GM23338 (cell line): ENCODE measurements around the gene KLHDC7B. TPM values are rescaled to one million over a fixed set of nuclear protein-coding genes. Genes with fewer than 3 reads are reported as not detected.

ENCODE experiments used
- ATAC-seq: fragments of 200-7000 bp; cut with Tn5 transposase; 3 replicates; pipeline ENCODE4 v1.9.1; 2020
- DNase-seq: peaks from one replicate; pipeline ENCODE4 v3.0.0-alpha.2; 2015; ENCODE audit warnings: low spot score
- H2AFZ ChIP-seq: fragments of 200-600 bp; sonication (generic); 2 replicates; pipeline ENCODE4 v1.8.0; 2016; ENCODE audit warnings: antibody characterized with exemption, mild to moderate bottlenecking, moderate library complexity
- H3F3A ChIP-seq: fragments of 200-600 bp; sonication (generic); replicated peaks from 2 replicates; pipeline ENCODE4 v1.8.0; 2017; ENCODE audit warnings: antibody characterized with exemption, mixed run types, low read depth
- H3K27ac ChIP-seq: fragments of 200-600 bp; sonication (generic); 2 replicates; pipeline ENCODE4 v1.6.1; 2016; ENCODE audit warnings: low read depth
- H3K27me3 ChIP-seq: fragments of 200-600 bp; sonication (generic); 2 replicates; pipeline ENCODE4 v1.8.0; 2016; ENCODE audit warnings: mild to moderate bottlenecking, mixed run types, moderate library complexity; ENCODE audit not compliant: insufficient read depth
- H3K36me3 ChIP-seq: fragments of 200-600 bp; sonication (generic); 2 replicates; pipeline ENCODE4 v1.8.0; 2016; ENCODE audit warnings: mild to moderate bottlenecking; ENCODE audit not compliant: insufficient read depth
- H3K4me1 ChIP-seq: fragments of 200-600 bp; sonication (generic); 2 replicates; pipeline ENCODE4 v1.8.0; 2016; ENCODE audit warnings: mild to moderate bottlenecking, moderate library complexity; ENCODE audit not compliant: insufficient read depth
- H3K4me2 ChIP-seq: fragments of 200-600 bp; sonication (generic); 2 replicates; pipeline ENCODE4 v1.7.1; 2017; ENCODE audit warnings: mixed run types
- H3K4me3 ChIP-seq: fragments of 200-600 bp; sonication (generic); 2 replicates; pipeline ENCODE4 v1.6.1; 2016; ENCODE audit warnings: mixed run types
- H3K79me2 ChIP-seq: fragments of 200-600 bp; sonication (generic); replicated peaks from 2 replicates; pipeline ENCODE4 v1.8.0; 2017; ENCODE audit warnings: mild to moderate bottlenecking; ENCODE audit not compliant: insufficient read depth
- H3K9me2 ChIP-seq: fragments of 200-600 bp; sonication (generic); 2 replicates; pipeline ENCODE4 v1.8.0; 2017; ENCODE audit not compliant: insufficient read depth
- H4K20me1 ChIP-seq: fragments of 200-600 bp; sonication (generic); replicated peaks from 2 replicates; pipeline ENCODE4 v1.8.0; 2017; ENCODE audit warnings: mild to moderate bottlenecking; ENCODE audit not compliant: insufficient read depth
- H3K27ac Mint-ChIP-seq: 2 replicates; pipeline ENCODE4 v1.8.0; 2020; ENCODE audit warnings: inconsistent platforms, mild to moderate bottlenecking, moderate library complexity, mixed read lengths
- H3K27me3 Mint-ChIP-seq: 3 replicates; pipeline ENCODE4 v1.8.0; 2022; ENCODE audit warnings: low read depth, mild to moderate bottlenecking, moderate library complexity, mixed read lengths, inconsistent platforms; ENCODE audit not compliant: insufficient read depth, poor library complexity
- H3K36me3 Mint-ChIP-seq: 3 replicates; pipeline ENCODE4 v1.8.0; 2021; ENCODE audit warnings: low read depth, mild to moderate bottlenecking, inconsistent platforms, moderate library complexity, mixed read lengths
- H3K4me1 Mint-ChIP-seq: 3 replicates; pipeline ENCODE4 v1.8.0; 2020; ENCODE audit warnings: mild to moderate bottlenecking, inconsistent platforms, mixed read lengths
- H3K4me3 Mint-ChIP-seq: 3 replicates; pipeline ENCODE4 v1.8.0; 2021; ENCODE audit warnings: moderate library complexity, mild to moderate bottlenecking, inconsistent platforms, mixed read lengths
- H3K9me3 Mint-ChIP-seq: 3 replicates; pipeline ENCODE4 v1.8.0; 2020; ENCODE audit warnings: moderate library complexity, mild to moderate bottlenecking, inconsistent platforms, mixed read lengths
- EZH2 ChIP-seq: fragments of 200-600 bp; sonication (generic); IDR thresholded peaks from one replicate; pipeline ENCODE4 v1.8.0; 2017; ENCODE audit warnings: antibody characterized with exemption, mild to moderate bottlenecking, low read depth; ENCODE audit not compliant: unreplicated experiment
- EZH2phosphoT487 ChIP-seq: fragments of 200-600 bp; sonication (generic); IDR thresholded peaks from one replicate; pipeline ENCODE4 v1.8.1; 2018; ENCODE audit warnings: antibody characterized with exemption; ENCODE audit not compliant: unreplicated experiment
- JUNB ChIP-seq: IDR thresholded peaks from one replicate; pipeline ENCODE4 v1.6.1; 2016; ENCODE audit warnings: antibody characterized with exemption; ENCODE audit not compliant: unreplicated experiment
- NANOG ChIP-seq: IDR thresholded peaks from 2 replicates; pipeline ENCODE4 v1.6.1; 2016; ENCODE audit warnings: antibody characterized with exemption, borderline replicate concordance
- polyA plus RNA-seq: library from polyadenylated mRNA; unstranded; fragments of >200 nt; fragmentation: Nextera tagmentation; extraction: Ambion mirVana; gene quantifications from 2 replicates; pipeline ENCODE4 v1.2.1, GENCODE V29; 2016
- total RNA-seq: library from RNA; depleted of rRNA; stranded (reverse); fragments of >200 nt; shearing (Covaris generic); gene quantifications from 2 replicates; pipeline ENCODE4 v1.2.3, GENCODE V29; 2014
- TF ChIP-seq, protein P1 (sequence below): fragments of 250-450 bp; sonication (Bioruptor Pico); IDR thresholded peaks from 2 replicates; pipeline ENCODE4 v1.5.0; 2020; ENCODE audit warnings: mild to moderate bottlenecking, moderate library complexity
- TF ChIP-seq, protein P2 (sequence below): IDR thresholded peaks from one replicate; pipeline ENCODE4 v1.6.1; 2018; ENCODE audit warnings: antibody characterized with exemption; ENCODE audit not compliant: unreplicated experiment
- TF ChIP-seq, protein P3 (sequence below): IDR thresholded peaks from 2 replicates; pipeline ENCODE4 v1.6.1; 2016; ENCODE audit warnings: antibody characterized with exemption
- TF ChIP-seq, protein P4 (sequence below), 2 experiments: fragments of 200-600 bp in 1 of 2; sonication (generic) in 1 of 2; conservative IDR thresholded peaks; 2 replicates each; pipeline versions ENCODE4 v1.5.1 to v1.6.1; 2016 to 2017; ENCODE audit warnings: antibody characterized with exemption in 2 of 2, low read depth in 2 of 2, mild to moderate bottlenecking in 2 of 2, moderate library complexity in 1 of 2

KLHDC7B gene
- total and polyA plus RNA-seq, 2 experiments from 2014 or later = not detected

DNA sequence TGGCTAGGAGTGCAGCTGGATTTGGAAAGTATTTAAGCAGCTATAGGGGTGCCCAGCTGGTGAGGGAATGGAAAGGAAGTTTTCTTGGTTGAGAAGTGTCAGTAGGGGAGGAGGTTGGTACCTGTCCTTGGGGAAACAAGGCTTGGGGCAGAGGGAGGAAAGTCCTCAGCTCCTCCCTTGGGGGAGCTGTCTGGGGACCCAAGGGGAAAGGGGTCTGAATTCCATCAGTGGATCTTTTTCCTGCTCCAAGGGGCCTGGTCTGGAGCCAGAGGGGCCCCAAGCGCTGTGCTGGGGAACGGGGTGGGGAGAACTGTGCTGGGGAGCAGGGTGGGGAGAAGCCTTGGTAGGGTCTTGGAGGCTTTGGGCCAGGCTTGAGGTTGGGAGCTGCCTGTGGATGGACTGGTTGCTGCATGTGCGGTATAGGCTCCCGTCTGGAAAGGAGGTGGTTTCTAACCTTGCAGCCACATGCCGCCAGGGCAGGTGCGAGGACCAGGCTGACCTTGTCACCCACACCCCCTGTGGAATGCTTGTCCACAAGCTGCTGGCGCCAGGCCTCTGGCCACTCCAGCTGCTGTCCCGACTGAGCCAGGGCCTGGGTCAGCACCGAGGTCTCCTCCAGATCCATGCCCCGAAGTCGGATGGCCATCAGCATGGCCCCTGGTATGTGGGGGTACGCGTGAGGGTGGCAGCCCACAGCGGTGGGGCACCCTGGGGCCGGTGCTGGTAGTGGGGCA, 16.9 kb upstream of the KLHDC7B start (continued):
- TF ChIP-seq, protein P1, sequence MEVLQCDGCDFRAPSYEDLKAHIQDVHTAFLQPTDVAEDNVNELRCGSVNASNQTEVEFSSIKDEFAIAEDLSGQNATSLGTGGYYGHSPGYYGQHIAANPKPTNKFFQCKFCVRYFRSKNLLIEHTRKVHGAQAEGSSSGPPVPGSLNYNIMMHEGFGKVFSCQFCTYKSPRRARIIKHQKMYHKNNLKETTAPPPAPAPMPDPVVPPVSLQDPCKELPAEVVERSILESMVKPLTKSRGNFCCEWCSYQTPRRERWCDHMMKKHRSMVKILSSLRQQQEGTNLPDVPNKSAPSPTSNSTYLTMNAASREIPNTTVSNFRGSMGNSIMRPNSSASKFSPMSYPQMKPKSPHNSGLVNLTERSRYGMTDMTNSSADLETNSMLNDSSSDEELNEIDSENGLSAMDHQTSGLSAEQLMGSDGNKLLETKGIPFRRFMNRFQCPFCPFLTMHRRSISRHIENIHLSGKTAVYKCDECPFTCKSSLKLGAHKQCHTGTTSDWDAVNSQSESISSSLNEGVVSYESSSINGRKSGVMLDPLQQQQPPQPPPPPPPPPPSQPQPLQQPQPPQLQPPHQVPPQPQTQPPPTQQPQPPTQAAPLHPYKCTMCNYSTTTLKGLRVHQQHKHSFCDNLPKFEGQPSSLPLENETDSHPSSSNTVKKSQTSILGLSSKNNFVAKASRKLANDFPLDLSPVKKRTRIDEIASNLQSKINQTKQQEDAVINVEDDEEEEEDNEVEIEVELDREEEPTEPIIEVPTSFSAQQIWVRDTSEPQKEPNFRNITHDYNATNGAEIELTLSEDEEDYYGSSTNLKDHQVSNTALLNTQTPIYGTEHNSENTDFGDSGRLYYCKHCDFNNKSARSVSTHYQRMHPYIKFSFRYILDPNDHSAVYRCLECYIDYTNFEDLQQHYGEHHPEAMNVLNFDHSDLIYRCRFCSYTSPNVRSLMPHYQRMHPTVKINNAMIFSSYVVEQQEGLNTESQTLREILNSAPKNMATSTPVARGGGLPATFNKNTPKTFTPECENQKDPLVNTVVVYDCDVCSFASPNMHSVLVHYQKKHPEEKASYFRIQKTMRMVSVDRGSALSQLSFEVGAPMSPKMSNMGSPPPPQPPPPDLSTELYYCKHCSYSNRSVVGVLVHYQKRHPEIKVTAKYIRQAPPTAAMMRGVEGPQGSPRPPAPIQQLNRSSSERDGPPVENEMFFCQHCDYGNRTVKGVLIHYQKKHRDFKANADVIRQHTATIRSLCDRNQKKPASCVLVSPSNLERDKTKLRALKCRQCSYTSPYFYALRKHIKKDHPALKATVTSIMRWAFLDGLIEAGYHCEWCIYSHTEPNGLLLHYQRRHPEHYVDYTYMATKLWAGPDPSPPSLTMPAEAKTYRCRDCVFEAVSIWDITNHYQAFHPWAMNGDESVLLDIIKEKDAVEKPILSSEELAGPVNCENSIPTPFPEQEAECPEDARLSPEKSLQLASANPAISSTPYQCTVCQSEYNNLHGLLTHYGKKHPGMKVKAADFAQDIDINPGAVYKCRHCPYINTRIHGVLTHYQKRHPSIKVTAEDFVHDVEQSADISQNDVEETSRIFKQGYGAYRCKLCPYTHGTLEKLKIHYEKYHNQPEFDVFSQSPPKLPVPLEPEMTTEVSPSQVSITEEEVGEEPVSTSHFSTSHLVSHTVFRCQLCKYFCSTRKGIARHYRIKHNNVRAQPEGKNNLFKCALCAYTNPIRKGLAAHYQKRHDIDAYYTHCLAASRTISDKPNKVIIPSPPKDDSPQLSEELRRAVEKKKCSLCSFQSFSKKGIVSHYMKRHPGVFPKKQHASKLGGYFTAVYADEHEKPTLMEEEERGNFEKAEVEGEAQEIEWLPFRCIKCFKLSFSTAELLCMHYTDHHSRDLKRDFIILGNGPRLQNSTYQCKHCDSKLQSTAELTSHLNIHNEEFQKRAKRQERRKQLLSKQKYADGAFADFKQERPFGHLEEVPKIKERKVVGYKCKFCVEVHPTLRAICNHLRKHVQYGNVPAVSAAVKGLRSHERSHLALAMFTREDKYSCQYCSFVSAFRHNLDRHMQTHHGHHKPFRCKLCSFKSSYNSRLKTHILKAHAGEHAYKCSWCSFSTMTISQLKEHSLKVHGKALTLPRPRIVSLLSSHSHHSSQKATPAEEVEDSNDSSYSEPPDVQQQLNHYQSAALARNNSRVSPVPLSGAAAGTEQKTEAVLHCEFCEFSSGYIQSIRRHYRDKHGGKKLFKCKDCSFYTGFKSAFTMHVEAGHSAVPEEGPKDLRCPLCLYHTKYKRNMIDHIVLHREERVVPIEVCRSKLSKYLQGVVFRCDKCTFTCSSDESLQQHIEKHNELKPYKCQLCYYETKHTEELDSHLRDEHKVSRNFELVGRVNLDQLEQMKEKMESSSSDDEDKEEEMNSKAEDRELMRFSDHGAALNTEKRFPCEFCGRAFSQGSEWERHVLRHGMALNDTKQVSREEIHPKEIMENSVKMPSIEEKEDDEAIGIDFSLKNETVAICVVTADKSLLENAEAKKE (CRISPR knock-in tag) = no peak

DNA sequence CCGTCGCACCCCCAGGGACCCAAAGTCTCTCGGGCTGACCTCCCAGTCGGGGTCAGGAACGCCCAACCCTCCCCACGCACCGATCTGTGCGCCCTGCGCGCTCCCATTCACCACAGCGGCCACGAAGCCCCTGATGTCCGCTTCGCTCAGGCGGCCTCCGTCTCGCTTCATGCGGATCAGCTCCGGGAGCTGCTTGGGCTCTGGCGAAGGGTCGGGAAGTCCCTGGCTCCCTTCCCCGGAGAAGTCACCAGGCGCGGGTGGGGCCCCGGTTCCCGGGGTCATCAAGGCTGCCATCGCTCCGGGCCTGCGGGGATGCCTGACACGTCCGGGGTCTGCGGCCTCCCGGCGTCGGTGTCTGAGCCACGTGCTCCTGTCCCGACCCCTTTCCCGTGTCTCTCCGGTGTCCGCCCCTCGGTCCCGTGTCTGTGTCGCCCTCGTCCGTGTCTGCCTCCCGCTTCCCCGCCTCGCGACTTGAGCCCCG, 16.2 kb upstream of the KLHDC7B start:
- Mint-ChIP-seq H3K4me3 (no peak overlapping the region), H3K36me3 (peaks cover 4% of the 10 kb centered on the region), H3K9me3 (peaks cover 4% of the 10 kb centered on the region; the same call in 2 of the 3 replicates), H3K4me1 (peaks cover 13% of the 10 kb centered on the region), H3K27me3 (peaks cover 76% of the 10 kb centered on the region), H3K27ac (no peak overlapping the region)
- H3K79me2 ChIP-seq = no peaks in the 10 kb centered on the region
- peaks cover 79% of the 10 kb centered on the region for H3K27me3 ChIP-seq
- DNase-seq (peak; percentile 43), ATAC-seq (no peak)
- no peaks in the 10 kb centered on the region for H3K9me2 ChIP-seq
- H3F3A ChIP-seq = peaks cover 1% of the 10 kb centered on the region
- no peak overlapping the region for H3K27ac ChIP-seq
- H3K4me1 ChIP-seq = peaks cover 4% of the 10 kb centered on the region; the same call in 1 of the 2 replicates
- H2AFZ ChIP-seq = no peak overlapping the region
- H3K36me3 ChIP-seq = no peaks in the 10 kb centered on the region
- H3K4me2 ChIP-seq = peak overlapping the region; percentile 87; the same call in 1 of the 2 replicates
- H3K4me3 ChIP-seq = peak overlapping the region; percentile 66; the same call in 1 of the 2 replicates
- TF ChIP-seq, protein P2, sequence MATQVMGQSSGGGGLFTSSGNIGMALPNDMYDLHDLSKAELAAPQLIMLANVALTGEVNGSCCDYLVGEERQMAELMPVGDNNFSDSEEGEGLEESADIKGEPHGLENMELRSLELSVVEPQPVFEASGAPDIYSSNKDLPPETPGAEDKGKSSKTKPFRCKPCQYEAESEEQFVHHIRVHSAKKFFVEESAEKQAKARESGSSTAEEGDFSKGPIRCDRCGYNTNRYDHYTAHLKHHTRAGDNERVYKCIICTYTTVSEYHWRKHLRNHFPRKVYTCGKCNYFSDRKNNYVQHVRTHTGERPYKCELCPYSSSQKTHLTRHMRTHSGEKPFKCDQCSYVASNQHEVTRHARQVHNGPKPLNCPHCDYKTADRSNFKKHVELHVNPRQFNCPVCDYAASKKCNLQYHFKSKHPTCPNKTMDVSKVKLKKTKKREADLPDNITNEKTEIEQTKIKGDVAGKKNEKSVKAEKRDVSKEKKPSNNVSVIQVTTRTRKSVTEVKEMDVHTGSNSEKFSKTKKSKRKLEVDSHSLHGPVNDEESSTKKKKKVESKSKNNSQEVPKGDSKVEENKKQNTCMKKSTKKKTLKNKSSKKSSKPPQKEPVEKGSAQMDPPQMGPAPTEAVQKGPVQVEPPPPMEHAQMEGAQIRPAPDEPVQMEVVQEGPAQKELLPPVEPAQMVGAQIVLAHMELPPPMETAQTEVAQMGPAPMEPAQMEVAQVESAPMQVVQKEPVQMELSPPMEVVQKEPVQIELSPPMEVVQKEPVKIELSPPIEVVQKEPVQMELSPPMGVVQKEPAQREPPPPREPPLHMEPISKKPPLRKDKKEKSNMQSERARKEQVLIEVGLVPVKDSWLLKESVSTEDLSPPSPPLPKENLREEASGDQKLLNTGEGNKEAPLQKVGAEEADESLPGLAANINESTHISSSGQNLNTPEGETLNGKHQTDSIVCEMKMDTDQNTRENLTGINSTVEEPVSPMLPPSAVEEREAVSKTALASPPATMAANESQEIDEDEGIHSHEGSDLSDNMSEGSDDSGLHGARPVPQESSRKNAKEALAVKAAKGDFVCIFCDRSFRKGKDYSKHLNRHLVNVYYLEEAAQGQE = no peak
- TF ChIP-seq, protein P3, sequence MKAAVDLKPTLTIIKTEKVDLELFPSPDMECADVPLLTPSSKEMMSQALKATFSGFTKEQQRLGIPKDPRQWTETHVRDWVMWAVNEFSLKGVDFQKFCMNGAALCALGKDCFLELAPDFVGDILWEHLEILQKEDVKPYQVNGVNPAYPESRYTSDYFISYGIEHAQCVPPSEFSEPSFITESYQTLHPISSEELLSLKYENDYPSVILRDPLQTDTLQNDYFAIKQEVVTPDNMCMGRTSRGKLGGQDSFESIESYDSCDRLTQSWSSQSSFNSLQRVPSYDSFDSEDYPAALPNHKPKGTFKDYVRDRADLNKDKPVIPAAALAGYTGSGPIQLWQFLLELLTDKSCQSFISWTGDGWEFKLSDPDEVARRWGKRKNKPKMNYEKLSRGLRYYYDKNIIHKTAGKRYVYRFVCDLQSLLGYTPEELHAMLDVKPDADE = no peak
- TF ChIP-seq EZH2phosphoT487 (no peak), EZH2 (peak; percentile 68), JUNB (no peak), NANOG (no peak)
- TF ChIP-seq, protein P4, sequence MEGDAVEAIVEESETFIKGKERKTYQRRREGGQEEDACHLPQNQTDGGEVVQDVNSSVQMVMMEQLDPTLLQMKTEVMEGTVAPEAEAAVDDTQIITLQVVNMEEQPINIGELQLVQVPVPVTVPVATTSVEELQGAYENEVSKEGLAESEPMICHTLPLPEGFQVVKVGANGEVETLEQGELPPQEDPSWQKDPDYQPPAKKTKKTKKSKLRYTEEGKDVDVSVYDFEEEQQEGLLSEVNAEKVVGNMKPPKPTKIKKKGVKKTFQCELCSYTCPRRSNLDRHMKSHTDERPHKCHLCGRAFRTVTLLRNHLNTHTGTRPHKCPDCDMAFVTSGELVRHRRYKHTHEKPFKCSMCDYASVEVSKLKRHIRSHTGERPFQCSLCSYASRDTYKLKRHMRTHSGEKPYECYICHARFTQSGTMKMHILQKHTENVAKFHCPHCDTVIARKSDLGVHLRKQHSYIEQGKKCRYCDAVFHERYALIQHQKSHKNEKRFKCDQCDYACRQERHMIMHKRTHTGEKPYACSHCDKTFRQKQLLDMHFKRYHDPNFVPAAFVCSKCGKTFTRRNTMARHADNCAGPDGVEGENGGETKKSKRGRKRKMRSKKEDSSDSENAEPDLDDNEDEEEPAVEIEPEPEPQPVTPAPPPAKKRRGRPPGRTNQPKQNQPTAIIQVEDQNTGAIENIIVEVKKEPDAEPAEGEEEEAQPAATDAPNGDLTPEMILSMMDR (conservative IDR thresholded peaks at IDR 0.05; ENCODE audit: low read depth in 2 of 2) = no peak
- H4K20me1 ChIP-seq = no peaks in the 10 kb centered on the region; the same call in none of the 2 replicates
